AG09319 (cell line): Measurements from ENCODE around the gene PHLDB1.

ENCODE experiments used
- DNase-seq: peaks from one replicate; pipeline ENCODE4 v3.0.0-alpha.2; 2010; ENCODE audit warnings: low read depth; ENCODE audit errors: extremely low read depth
- TF ChIP-seq, protein P1 (sequence below): IDR thresholded peaks from 2 replicates; pipeline ENCODE4 v1.5.1; 2011; ENCODE audit warnings: low read depth, mild to moderate bottlenecking, inconsistent platforms, low read length, moderate library complexity

Gene PHLDB1

DNA sequence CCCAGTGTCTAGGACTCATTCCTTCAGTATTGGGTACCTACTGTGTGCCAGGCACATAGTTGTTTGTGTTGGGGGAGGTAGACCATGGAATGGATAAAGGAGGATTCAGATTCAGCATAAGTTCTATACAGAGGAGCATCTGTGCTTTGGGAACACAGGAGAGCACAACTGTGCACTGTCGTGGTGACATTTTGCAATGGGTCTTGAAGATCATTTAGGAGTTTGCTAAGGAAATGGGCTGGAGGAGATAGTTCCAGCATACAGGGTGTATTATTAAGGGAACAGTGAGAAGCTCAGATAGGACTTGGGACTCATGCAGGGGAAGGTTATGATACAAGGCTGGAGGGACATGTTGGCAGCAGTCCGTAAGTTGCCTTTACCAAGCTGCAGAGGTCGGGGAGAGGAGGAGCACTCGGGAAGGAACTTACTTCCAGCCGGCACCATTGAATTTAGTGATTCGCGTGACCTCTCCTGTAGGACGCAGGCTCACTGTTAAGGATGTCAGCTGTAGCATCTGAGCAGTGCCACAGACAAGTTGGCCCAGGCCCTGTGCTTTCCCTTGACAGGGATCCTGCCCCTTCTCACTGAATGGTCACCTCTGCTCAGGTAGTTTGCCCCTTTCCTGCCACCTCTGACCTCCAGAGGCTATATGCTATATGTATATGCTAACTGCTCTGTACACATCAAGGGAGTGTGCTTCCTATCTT lies 46.4 kb downstream of the PHLDB1 start:
- TF ChIP-seq, protein P1, sequence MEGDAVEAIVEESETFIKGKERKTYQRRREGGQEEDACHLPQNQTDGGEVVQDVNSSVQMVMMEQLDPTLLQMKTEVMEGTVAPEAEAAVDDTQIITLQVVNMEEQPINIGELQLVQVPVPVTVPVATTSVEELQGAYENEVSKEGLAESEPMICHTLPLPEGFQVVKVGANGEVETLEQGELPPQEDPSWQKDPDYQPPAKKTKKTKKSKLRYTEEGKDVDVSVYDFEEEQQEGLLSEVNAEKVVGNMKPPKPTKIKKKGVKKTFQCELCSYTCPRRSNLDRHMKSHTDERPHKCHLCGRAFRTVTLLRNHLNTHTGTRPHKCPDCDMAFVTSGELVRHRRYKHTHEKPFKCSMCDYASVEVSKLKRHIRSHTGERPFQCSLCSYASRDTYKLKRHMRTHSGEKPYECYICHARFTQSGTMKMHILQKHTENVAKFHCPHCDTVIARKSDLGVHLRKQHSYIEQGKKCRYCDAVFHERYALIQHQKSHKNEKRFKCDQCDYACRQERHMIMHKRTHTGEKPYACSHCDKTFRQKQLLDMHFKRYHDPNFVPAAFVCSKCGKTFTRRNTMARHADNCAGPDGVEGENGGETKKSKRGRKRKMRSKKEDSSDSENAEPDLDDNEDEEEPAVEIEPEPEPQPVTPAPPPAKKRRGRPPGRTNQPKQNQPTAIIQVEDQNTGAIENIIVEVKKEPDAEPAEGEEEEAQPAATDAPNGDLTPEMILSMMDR: no peak
- DNase-seq: no peak

DNA sequence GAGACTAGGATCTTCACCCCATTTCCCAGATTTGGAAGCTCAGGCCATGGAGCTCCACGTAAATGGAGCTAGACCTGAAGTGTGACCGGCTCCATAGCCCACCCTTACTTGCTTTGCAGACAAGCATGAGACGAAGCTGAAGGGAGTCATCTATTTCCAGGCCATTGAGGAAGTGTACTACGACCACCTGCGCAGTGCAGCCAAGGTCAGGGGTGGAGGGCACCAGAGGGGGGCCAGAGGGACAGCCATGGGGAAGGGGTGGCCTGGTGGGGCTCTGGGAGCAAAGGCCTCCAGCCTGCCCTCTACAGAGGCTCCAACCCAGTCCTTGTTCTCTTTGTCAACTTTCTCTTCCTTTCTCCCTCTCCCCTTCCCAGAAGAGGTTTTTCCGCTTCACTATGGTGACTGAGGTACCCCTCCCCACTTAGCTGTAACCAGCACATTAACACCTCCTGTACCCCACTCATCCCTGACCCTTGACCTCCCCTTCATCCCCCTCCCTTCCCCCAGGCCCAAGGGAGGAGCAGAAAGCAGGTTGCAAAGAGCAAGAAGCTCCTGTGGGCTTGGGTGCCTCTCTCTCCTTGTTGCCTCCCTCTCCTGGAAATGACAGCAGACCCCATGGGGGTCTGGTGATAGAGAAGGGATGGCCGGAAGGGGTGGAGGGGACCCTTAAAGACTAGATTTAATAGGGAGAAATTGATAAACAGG lies 48.2 kb downstream of the PHLDB1 start:
- DNase-seq: no peak
- TF ChIP-seq, protein P1: no peak

DNA sequence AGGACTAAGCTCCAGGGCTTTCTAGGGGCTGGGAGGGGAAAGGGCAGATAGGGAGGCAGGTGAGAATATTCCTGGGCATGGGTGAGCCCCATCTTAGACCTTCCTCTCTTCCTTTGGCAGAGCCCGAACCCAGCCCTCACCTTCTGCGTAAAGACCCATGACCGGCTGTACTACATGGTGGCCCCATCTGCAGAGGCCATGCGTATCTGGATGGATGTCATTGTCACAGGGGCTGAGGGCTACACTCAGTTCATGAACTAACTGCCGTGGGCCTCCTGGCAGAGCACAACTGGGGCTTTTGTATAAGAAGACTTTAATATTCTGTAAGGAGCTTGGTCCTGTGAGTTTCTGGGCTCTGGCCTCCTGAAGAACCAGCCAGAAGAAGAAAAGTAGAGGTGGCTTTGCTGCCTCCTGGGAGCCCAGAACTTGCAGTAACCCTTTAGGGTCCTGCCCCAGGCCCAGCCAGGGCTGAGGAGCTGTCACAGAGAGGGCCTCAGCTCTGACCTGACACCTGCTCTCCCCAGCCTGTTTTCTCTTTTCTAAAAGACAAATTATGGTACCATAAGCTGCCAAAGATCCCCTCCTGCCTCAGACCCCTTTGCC lies 49.2 kb downstream of the PHLDB1 start:
- DNase-seq: no peak
- TF ChIP-seq, protein P1: no peak

DNA sequence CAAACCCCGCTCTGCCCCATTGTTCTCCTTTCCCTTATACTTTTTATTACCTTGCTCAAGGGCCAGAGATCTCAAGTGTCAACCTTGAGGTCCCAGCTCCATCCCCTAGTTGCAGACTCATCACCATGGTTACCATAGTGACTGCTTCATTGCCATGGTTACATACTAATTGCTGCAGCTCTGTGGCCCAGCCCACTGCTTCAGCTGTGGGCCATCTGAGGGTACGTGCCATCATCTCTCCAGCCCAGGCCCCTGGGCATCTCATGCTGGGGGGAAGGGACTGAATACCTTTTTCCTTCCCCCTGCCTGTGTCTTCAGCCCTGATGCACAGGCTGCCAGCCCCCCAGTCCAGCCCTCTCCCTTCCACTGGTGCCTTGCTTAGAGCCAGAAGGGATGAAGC lies 49.8 kb downstream of the PHLDB1 start:
- no peak for DNase-seq
- TF ChIP-seq, protein P1: no peak

DNA sequence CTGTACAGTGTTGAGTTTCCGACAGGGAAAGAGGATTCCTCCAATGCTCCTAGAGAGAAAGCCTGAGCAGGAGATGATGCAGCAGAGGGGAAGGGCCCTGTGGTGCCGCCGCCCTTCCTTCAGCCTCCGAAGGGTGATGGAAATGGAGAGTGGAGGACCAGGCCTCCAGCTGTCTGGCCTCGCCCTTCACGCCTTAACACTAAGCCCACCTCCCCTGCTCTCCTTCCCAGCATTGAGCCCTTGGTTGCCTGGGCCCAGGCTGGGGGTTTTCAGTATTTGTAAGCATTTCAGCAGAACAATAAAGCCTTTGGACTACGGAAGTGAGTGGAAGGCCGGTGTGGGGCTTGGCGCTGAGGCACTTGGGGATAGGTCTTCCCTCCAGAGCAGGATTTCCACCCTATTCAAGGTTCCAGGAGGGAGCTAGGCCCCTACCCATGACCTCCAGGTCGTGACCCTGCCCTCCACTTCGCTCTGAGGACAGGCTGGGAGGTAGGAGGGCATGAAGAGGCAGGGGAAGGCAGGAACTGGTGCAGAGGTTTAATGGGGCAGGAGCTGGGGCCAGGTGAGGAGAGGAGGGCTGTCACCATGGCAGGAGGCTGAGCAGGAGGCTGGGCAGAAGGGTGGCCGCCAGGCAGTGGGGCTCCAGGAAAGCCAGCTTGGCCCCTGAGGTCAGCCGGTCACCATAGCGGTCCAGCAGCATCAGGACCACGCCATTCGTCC lies 50.5 kb downstream of the PHLDB1 start:
- no peak for DNase-seq

DNA sequence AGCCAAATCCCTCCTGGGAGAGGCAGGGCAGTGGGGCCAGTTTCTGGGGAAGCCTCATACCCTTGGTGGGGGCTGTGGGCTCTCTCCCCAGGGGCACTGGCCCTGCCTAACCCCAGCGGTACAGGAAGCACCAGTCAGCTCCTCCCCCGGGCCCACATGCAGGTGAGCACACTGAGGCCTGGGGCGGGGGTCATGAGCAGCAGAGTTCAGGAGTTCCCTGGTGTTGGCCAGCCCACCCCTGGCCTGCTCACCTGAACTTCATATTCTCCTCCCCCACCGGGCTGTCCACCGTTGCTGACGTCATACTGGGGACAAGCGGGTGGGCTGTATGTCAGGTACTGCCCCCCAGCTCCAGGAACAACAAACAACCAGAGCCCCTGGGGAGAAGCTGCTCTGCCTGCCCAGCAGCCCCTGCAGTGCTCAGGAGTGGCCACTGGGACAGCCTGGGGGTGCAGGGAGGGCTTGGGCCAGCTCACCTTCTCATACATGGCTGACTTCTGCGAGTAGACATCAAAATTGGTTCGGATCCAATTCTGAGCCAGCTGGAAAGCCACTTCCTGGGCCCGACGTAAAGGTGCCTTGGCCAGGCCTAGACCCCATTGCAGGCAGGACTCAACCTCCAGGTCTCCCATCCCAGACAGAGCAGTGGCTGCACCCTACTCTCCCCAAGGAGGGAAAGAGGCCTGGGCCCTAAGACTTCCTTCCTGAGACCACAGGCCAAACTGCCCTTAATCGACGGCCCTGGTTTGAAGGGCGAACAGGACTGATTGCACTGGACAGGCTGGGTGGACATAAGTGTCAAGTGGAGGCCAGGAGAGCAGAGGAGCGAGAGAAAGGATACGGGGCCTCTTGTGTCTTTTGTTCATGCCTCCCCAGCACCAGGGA lies 51.3 kb downstream of the PHLDB1 start:
- TF ChIP-seq, protein P1: no peak; the same call in 1 of the 2 replicates
- DNase-seq: no peak

More for the DNA sequence above, 50.5 kb downstream of the PHLDB1 start:
- TF ChIP-seq, protein P1: no peak
